KBM-7 (cell line): ENCODE measurements around the gene UMODL1.

ENCODE experiments used
- DNase-seq: peaks from one replicate; pipeline ENCODE4 v3.0.0-alpha.2; 2015
- in situ Hi-C: fragments of 300-500 bp; cut with MboI; formaldehyde crosslinking; loops from 2 replicates; pipeline ENCODE4 v1.14.3; 2020; ENCODE audit warnings: low sequenced_read_pairs, low pct_unique_long_range_greater_than_20kb, mixed read lengths

The UMODL1 gene

GRCh38 chr21:42120101-42120902 is 49.2 kb downstream of the UMODL1 start:
- DNase-seq: no peak
- in situ Hi-C loops: no loop called here

- no peak for DNase-seq
- in situ Hi-C loops: no loop called here
Measured at GRCh38 chr21:42120903-42121535, 49.9 kb downstream of the UMODL1 start.

- DNase-seq: no peak
- in situ Hi-C loops: no loop called here
Measured at GRCh38 chr21:42121794-42122193, 50.7 kb downstream of the UMODL1 start.

DNA sequence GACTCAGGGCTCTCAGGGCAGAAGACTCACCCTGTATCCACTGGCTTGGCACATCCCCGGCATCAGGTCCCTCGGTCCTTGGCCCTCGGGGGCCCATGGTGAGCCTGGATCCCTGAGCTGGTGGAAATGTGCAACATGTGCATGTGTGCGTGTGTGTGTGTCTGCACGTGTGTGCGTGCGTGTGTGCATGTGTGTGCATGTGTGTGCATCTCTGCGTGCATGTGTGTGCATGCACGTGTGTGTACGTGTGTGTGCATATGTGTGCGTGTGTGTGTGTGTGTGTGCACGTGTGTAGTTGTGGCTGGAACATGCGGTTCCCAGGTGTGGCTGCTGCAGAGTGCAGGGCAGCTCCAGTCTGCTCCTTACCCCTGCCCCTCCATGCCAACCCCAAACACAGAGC is 51.3 kb downstream of the UMODL1 start:
- in situ Hi-C loops: no loop called here
- no peak for DNase-seq

DNA sequence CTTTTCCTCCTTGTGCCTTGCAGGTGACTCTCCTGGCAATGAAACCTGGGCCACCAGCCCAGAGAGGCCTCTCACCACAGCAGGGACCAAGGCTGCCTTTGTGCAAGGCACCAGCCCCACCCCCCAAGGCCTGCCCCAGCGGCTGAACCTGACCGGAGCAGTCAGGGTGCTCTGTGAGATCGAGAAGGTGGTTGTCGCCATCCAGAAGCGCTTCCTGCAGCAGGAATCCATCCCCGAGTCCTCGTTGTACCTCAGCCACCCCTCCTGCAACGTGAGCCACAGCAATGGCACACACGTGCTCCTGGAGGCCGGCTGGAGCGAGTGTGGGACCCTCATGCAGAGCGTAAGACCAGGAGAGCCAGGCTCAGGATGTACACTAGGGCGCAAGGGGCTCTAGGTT is 51.7 kb downstream of the UMODL1 start:
- DNase-seq: no peak
- in situ Hi-C loops: no loop called here

DNA sequence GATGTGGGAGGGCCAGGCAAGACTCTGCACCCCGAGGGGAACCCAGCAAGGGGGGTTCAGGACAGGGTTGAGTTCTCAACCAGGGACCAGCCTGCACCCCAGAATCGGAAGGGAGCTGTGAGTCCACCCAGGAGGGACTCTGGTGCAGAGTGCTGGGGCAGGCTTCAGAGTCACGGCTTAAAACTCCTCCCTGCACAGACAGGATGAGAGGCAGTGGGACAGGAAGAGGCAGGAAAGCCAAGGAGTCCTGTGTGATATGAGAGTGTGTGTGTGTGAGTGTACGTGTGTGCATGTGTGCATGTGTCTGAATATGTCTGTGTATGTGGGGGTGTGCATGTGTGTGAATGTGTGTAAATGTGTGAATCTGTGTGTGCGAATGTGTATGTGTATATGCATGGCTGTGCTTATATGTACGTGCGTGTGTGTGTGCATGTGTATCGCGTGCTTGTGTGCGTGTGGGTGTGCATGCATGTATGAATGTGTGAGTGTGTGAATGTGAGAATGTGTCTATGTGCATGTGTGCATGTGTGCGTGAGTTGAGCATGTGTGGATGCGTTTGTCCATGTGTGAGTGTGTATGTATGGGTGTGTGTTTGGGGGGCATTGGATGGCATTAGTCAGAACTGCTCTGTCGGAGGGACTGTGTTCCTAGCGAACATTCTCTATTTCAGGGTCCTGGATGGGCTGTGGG is 52.2 kb downstream of the UMODL1 start:
- no peak for DNase-seq
- in situ Hi-C loops: no loop called here

DNA sequence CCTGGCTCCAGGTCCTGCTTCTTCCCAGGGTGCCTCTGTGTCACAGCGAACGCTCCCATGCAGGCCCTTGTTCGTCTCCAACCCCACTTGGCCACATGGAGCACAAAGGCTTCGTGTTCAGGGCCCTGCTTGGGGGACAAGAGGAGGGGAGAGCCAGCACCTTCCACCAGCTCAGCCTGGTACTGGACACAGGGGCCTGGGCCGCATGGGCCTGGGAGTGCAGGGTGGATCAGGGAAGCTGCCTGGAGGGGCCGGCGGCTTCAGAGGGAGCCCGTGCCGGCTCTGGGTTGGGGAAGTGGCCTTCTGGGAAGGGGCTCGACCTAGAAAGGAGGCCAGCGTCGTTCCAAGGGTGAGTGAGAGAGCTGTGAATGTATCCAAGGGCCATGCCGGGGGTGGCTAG is 53.0 kb downstream of the UMODL1 start:
- in situ Hi-C loops: no loop called here
- no peak for DNase-seq

GRCh38 chr21:42124826-42125570 is 53.9 kb downstream of the UMODL1 start:
- in situ Hi-C loops: no loop called here
- DNase-seq: no peak

DNA sequence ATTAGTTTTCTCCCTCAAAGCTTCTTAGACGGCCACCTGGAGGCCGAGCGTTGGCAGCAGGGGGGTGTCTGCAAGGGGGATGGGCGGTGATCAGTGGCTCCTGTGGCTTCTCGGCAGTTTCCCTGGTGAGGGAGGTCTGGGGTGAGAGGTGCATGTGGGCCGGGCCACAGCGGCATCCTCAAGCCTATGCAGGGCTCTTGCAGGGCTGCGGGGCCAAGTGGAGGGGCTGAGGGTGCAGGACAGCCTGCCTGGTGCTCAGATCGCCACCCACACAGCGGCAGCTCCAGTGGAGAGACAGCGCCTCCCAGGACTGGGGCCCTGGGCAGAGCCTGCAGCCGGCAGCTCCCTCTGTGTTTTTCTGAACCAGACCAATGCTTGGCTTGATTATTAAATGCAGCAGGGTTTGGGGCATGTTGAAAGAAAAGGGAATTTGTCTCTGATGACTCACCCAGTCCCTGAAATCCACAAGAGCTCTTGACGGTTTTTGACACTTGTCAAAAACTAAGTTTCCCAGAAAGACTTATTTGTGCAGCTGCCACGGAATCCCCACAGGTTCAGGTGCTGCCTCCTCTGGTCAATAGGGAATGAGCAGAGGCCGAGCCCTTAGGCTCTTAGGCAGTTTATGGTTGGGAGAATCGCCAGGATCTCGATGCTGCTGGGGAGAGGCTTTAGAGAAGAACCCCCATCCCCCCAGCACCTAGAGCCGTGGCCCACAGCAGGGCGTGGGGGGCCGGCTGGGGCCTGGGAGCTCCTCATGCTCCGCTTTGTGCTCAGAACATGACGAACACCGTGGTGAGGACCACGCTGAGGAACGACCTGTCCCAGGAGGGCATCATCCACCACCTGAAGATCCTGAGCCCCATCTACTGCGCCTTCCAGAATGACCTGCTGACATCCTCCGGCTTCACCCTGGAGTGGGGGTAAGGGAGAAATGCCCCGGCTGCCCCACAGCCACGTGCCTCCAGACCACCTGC is 54.7 kb downstream of the UMODL1 start:
- in situ Hi-C loops: no loop called here
- peak; percentile 29 for DNase-seq

DNA sequence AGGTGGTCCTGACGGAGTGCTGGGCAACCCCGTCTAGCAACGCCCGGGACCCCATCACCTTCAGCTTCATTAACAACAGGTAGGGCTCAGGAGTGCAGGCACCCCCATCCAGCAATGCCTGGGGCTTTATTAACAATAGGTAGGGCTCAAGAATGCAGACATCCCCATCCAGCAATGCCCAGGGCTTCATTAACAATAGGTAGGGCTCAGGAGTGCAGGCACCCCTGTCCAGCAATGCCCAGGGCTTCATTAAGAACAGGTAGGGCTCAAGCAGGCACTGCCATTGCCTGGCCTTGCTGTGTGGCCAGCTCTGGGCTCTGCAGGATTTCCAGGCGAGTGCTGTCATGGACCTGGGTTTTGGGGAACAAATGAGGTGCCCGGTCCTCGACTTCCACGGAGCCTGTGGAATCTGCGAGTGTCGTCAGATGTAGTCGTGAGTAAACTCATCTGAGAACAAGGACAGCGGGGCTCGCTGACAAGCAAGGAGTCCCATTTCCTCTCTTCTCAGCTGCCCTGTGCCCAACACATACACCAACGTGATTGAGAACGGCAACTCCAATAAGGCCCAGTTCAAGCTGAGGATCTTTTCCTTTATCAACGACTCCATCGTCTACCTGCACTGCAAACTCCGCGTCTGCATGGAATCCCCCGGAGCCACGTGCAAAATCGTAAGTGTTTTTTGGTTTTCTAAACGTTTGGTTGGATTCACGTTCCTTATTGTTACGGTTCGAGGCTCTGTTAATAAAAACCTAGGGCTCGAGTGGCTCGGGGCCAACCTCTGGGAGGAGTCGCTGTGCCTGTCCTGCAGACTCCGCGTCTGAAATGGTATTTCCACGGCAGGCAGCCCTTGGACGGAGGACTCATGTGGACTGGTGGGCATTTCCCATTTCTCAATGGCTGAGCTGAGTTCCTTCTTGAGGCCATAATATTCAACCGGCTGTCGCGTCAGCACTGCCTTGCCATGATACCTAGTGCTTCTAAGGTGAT is 56.3 kb downstream of the UMODL1 start:
- in situ Hi-C loops: no loop called here
- DNase-seq: no peak

DNA sequence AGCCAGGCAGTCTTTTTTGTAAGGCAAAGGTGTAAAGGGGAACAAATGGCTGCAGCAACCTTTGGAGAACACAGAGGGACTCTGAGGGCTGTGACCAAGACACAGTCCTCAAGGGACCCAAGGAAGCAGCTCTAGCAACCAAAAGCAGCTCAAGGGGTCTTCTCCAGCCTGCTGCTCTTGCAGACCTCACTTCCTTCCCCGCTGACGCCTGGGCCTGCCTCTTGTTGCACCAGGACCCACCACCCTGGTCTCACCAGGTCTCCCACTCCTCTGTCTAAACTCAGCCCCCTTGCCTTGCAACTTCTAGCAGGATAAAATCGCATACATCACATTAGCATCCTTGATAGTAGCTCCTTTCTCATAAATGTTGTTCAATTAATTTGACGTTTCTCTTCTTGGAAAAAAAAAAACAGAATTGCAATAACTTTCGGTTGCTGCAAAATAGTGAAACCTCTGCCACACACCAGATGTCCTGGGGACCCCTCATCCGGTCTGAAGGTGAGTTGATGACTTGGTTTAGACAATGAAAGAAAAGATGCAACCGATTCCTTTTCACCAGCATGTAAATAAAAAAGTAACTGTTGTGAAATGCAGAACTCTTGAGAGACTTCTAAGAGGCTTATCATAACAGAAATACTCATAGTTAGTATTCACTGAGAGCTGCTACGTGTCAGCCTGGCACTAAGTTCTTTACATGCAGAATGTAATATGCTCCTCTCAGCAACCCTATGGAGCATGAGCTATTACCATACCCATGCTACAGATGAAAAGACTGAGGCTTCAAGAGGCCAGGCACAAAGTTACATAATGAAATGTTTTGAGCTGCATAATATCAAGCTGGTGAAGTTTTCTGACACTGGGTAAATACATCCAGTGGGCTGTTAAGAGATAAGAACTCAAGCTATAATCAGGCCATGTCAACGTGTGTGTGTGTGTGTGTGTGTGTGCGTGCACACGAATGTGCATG is 58.5 kb downstream of the UMODL1 start:
- in situ Hi-C loops: no loop called here
- DNase-seq: no peak

- no peak for DNase-seq
- in situ Hi-C loops: no loop called here
Measured at GRCh38 chr21:42130441-42130840, 59.3 kb downstream of the UMODL1 start.

GRCh38 chr21:42132183-42132582 is 61.1 kb downstream of the UMODL1 start:
- no peak for DNase-seq
- in situ Hi-C loops: no loop called here

DNA sequence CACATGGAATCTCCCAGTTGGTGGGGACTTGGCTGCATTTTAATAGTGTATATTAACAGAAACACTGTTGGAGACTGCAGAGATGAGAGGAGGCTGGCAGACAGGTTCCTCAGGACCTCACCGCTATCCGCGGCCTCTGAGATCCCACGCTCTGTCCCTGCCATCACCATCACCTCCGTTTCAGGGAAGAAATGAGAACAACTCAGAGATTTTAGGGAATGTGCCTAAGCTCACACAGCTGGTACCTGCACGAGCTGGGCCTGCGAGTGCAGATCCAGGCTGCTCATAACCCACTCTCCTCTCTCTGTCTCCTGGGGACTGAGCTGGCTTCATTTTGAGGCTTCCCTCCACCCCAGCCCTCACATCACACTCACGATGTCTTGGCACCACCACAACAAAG is 62.0 kb downstream of the UMODL1 start:
- no peak for DNase-seq
- in situ Hi-C loops: no loop called here

DNA sequence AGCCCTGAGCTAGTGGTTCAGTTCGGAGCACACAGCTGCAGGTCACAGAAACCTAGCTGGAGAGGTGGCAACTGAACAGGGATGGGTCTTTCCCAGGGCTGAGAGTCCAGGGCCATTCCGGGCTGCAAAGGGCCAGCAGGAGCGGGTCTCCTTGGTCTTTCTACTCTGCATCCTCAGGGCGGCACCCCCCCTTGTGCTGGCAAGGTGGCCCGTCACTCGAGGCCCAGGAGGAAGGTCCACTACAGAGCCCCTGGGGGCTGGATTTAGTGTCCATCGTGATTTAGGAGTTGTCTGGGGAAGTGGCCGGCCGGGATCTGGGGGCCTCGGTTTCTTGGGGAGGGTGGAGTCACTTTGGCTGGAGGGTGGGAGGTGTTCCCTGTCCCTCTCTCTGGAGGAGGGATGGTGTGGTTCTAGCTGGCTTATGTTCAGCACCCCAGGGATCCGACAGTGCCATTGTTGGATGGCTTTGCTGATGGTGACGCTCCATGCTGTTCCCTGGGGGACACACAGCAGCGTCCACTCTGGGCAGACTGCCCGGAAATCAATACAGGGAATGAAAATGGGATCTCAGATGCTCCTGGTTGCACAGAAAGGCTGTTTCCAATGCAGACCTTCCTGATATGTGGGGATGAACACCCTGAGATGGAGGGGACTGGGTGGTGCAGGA is 64.4 kb downstream of the UMODL1 start:
- DNase-seq: no peak
- in situ Hi-C loops: no loop called here
